GM19023 (cell line): ENCODE results near the gene NAB1.

Experiments used
- ATAC-seq: cut with Tn5 transposase; IDR thresholded peaks from one replicate; pipeline ENCODE4 v1.9.1; 2021; ENCODE audit warnings: mild to moderate bottlenecking, moderate library complexity; ENCODE audit not compliant: unreplicated experiment

NAB1 gene

GRCh38 chr2:190636361-190636760 is 12.5 kb upstream of the NAB1 start:
- no peak for ATAC-seq

DNA sequence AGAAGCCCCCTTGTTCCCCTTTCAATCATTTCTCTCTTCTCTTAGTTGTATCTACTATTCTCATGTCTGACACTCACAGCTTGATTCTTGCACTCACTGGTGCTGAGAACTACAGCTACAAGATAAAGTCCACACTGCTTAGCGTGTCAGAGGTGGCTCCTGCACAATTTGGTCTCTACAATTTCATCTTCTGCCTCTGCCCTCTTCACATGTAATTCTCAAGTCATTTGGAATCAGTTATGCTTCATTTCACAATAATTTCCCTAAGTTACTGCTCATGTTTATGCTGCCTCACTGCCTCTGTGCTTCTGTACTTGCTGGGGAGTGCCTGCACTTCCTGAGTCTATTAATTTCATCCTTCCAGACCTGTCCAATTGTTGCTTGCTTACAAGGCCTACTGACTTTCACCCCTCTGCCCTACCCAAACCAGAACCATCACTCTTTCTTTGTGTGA is 11.6 kb upstream of the NAB1 start:
- ATAC-seq, result no peak

DNA sequence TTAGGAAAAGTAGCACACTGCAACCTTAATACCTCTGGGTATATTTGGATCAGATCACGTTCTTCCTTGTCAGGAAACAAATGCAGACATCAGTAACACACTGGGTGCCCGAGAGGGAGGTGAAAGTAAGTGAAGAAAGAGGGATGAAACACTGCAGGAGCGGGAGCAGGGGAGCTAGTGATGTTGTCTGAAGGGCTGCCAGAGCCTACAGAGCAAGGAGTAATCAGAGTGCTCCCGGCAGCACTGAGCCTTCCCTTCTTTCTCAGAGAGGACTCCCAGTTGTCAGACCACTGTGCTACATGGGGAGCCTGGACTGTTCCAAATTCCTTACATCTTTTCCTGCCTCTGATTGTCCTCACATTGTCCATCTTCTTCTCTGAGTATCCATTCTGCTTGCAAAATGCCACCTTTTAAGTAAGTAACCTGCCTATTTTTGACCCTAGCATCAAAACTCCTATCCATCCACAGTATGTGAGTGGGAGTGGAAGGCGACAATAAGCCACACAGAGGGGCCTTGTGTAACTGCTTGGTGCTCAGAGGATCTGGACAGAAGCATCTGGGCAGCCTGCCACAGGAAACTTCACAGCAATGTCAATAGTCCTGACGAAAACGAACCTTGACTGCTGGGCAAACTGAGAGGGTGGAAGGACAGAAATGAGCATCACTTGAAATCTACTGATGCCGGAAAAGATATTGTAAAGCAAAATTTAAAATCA is 10.8 kb upstream of the NAB1 start:
- ATAC-seq, result no peak

DNA sequence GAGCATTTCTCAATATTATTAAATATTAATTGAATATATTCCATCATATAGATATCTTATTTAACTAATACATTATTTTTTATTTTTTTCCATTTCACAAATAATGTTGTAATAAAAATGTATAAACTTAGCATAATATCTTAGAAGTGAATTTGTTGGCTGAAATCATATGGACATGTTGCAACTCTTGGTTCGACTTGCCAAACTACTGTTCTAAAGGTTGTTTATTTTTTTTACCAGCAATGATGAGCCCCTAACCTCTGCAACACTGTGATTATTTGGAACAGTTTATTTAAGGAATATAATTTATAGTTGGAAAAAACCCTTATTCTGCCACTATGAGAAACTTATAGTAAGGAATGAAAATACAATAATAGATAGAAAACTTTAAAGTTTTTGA is 8.8 kb upstream of the NAB1 start:
- no peak for ATAC-seq

GRCh38 chr2:190641469-190641868 is 7.4 kb upstream of the NAB1 start:
- no peak for ATAC-seq

DNA sequence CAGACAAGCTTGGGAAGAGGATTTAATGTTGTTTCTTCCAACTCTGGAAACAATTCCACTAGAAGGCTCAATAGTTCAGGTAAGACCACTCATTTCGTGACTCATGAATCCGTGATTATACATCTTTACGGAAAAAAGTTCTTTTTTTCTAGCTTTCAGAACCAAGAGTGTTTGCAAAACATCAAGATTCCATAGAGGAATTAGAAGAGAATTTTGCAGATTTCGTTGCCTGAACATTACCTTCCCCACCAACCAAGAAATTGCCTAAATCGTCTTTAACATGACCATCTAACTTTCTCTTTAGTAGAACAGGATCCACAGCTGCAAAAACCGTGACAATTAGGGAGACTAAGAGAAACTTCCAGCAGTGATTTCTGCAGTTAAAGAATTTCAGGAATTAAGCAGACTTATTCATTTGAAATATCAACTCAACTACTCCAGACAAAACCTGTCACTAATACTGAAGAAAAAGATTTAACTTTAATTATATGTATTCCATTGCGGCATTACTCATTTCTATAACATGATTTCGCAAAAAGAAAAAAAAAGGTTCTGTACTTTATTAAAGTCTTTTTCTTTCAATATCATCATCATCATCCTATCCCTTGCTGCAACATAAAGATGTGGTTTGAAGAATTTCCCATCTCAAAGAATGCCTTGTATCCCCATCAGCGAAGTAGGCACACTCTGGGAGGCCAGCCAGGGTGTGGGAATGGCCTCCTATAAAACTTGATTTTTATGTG is 1.9 kb upstream of the NAB1 start:
- ATAC-seq, result no peak

- peak; percentile 71 for ATAC-seq
These were observed 421 bp upstream of the NAB1 start for GRCh38 chr2:190648289-190649034.

- ATAC-seq, result no peak
These were observed 1.0 kb downstream of the NAB1 start for GRCh38 chr2:190649798-190650390.

DNA sequence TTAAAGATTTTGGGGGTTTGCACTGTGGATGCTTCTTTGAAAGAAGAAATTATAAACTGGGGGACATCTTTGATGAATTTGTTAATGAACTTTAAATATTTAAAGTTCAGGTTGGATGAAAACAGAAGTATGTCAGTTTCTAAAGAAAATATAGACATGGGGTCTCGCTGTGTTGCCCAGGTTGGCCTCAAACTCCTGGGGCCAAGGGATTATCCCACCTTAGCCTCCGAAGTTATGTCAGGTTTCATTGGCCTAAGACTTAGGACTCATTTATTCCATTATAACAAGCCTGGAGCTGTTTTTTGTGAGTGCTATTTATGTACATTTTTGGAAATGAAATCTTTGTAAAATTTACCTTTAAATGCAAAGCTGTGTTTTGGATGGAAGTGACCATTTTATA is 2.5 kb downstream of the NAB1 start:
- no peak for ATAC-seq

GRCh38 chr2:190653231-190653630 is 4.3 kb downstream of the NAB1 start:
- no peak for ATAC-seq

DNA sequence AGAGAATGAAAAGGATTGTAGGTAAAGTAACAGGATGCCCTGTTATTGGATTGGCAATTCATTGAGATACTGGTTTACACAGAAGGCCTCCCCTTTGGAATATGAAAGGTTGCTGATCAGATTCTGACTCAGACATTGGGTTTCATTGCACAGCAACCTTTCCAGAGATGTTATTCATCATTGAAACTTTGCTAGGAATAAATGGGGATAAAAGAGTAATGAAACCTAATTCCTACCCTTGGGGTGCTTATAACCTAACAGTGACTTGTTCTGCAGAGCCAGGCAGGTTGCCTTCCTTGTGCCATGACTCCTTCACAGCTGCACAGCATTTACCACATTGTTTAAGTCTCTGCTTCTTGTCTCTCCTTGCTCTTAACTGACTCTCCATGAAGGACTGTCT is 5.0 kb downstream of the NAB1 start:
- ATAC-seq, result no peak

DNA sequence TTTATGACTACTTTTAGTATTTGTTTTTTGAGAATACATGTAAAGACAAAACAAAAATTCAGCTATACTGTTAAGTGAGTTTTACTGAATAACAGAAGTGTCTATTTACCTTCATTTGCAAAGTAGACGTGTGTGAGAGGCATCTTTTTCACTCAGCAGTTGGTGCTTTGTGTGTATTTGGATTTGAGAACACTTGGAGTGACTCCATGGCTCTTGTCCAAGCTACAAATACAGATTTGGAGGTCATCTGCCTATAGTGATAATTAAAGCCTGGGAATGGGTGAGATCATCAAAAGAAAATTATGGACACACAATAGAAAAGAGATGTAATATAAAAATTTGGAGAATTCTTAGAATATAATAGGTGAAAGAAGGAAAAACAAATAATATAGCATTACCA is 6.2 kb downstream of the NAB1 start:
- no peak for ATAC-seq

DNA sequence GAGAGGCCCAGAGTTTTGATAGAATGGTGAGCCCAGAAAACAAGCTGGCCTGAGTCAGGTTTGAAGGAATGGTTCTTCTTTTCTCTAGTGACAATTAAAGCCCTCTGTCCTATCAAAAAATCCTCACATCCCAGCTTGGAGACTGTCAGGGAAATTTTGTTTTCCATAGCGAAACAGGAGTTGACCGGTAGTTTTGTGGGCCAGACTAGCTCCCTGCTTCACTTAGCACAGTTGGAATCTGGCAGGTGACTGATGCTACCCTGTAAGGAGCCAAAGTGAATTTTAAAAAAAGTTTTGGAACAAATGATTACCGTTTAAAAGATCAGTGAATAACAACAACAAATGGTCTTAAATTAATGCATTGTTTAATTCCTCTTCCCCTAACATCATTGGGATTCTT is 6.7 kb downstream of the NAB1 start:
- no peak for ATAC-seq

DNA sequence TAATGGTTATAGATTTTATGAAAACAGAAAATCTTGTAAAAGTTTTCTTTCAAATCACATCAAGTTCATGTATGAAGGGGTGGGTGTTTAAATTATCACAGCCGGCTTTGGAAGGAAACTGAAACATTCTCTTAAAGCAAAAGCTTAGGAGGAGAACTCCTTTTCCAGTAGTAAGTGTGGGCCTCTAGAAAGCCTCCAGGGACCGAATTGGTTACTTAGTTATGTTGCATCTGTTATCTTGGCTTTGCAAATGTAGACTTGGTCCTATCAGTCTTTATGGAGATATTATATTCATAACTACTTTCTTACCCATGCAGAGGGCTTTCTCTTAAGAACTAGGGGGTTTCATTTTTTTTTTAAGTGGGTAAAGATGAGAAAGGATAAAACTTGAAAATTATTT is 7.4 kb downstream of the NAB1 start:
- ATAC-seq, result no peak

- ATAC-seq, result no peak
These were observed 8.8 kb downstream of the NAB1 start for GRCh38 chr2:190657474-190658255.

- ATAC-seq, result no peak
These were observed 10.7 kb downstream of the NAB1 start for GRCh38 chr2:190659553-190659952.

DNA sequence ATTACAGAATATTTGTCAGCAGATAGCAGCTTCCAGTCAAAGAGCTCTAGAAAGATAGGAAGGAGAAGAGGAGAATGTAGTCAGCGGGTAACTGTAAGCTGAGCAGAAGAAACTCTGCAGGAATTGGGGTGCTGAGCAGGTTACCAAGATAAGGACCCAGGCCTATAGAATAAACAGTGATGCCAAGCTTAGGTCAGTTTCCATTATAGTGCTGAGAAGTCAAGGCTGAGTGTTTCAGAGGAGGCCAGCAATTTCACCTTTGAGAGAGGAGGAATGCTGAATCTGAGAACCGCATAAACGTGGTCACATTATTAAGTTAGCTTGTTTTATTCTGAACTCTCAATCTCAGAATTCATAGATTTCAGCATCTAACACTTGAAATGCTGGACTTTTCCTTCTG is 13.9 kb downstream of the NAB1 start:
- no peak for ATAC-seq

- ATAC-seq, result no peak
These were observed 14.5 kb downstream of the NAB1 start for GRCh38 chr2:190663348-190663747.

DNA sequence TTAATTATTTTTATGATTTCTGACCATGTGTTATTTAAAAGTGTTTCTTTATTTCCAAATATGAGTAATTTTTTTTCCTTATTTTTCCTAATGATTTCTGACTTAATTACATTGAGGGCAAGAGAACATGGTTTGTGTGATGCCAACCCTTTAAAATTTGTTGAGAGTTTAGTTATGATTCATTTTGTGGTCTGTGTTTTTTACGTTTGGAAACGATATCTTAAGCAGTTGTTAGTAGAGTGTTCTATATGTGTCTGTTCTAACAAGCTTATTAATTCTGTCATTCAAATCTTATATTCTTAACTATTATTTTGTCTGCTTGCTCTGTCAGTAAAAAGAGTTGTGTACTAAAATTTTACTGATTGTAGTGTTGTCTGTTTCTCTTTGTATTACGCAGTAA is 15.0 kb downstream of the NAB1 start:
- ATAC-seq, result no peak

GRCh38 chr2:190664240-190664639 is 15.4 kb downstream of the NAB1 start:
- ATAC-seq, result no peak

GRCh38 chr2:190666895-190667294 is 18.0 kb downstream of the NAB1 start:
- ATAC-seq, result no peak
